Measurements from ENCODE around the gene SRSF3.

DNA sequence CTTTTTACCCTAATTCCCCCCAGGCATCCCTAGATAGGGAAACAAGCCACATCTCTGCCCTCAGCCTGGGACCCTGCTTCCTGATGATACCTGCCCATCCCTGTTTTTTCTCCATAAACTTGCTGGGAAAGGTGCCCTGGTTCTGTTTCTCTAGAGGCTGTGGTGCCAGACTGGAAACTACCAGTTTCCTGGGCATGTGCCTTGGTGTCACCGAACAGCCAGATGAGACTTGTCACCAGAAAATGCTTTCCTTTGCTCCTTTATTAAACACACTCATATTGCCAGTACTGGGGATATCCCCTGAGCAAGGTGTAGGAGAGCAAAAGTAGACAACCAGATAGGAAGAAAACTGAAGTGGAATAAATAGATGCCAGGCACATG, 16.8 kb downstream of the SRSF3 start:
- TF ChIP-seq, protein P1, sequence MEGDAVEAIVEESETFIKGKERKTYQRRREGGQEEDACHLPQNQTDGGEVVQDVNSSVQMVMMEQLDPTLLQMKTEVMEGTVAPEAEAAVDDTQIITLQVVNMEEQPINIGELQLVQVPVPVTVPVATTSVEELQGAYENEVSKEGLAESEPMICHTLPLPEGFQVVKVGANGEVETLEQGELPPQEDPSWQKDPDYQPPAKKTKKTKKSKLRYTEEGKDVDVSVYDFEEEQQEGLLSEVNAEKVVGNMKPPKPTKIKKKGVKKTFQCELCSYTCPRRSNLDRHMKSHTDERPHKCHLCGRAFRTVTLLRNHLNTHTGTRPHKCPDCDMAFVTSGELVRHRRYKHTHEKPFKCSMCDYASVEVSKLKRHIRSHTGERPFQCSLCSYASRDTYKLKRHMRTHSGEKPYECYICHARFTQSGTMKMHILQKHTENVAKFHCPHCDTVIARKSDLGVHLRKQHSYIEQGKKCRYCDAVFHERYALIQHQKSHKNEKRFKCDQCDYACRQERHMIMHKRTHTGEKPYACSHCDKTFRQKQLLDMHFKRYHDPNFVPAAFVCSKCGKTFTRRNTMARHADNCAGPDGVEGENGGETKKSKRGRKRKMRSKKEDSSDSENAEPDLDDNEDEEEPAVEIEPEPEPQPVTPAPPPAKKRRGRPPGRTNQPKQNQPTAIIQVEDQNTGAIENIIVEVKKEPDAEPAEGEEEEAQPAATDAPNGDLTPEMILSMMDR (conservative IDR thresholded peaks at IDR 0.05; ENCODE audit: low read depth, low read length) = no peak
- TF ChIP-seq EZH2 (IDR thresholded peaks at IDR 0.05; ENCODE audit: borderline replicate concordance, low read depth, low read length, poor library complexity, severe bottlenecking) = no peak
